ENCODE data around the gene ARHGAP44. TPM values are rescaled to one million over a fixed set of nuclear protein-coding genes. Genes with fewer than 3 reads are reported as not detected.
A peak's percentile ranks its signal among the peaks of the same experiment; 100 is the strongest.

The ARHGAP44 gene
- total RNA-seq, 1 donor from 2014 or later, result 6.5 TPM

- DNase-seq (ENCODE audit: low read depth, low spot score), result no peak
- no peaks in the 10 kb centered on the region for H3K27me3 Mint-ChIP-seq (ENCODE audit: low read depth)
- H3K4me1 Mint-ChIP-seq, result no peaks in the 10 kb centered on the region
- TF ChIP-seq CTCF (conservative IDR thresholded peaks at IDR 0.05), result no peak
- no peak overlapping the region for H3K27ac Mint-ChIP-seq (ENCODE audit: unreplicated experiment)
- H3K36me3 Mint-ChIP-seq (ENCODE audit: low read depth), result peaks cover 7% of the 10 kb centered on the region
- no peak overlapping the region for H3K4me3 Mint-ChIP-seq
- no peaks in the 10 kb centered on the region for H3K9me3 Mint-ChIP-seq
Measured at GRCh38 chr17:13005530-13005929, 216.2 kb downstream of the ARHGAP44 start.

- H3K36me3 Mint-ChIP-seq (ENCODE audit: low read depth), result peaks cover 9% of the 10 kb centered on the region
- H3K4me1 Mint-ChIP-seq, result no peaks in the 10 kb centered on the region
- H3K4me3 Mint-ChIP-seq, result no peak overlapping the region
- no peaks in the 10 kb centered on the region for H3K9me3 Mint-ChIP-seq
- no peaks in the 10 kb centered on the region for H3K27me3 Mint-ChIP-seq (ENCODE audit: low read depth)
- TF ChIP-seq CTCF (conservative IDR thresholded peaks at IDR 0.05), result no peak
- H3K27ac Mint-ChIP-seq (ENCODE audit: unreplicated experiment), result no peak overlapping the region
- no peak for DNase-seq (ENCODE audit: low read depth, low spot score)
Measured at GRCh38 chr17:13008461-13008860, 219.2 kb downstream of the ARHGAP44 start.

- no peak for TF ChIP-seq CTCF (conservative IDR thresholded peaks at IDR 0.05)
- no peak overlapping the region for H3K27ac Mint-ChIP-seq (ENCODE audit: unreplicated experiment)
- no peaks in the 10 kb centered on the region for H3K27me3 Mint-ChIP-seq (ENCODE audit: low read depth)
- H3K4me3 Mint-ChIP-seq, result no peak overlapping the region
- no peaks in the 10 kb centered on the region for H3K9me3 Mint-ChIP-seq
- DNase-seq (ENCODE audit: low read depth, low spot score), result no peak
- no peaks in the 10 kb centered on the region for H3K4me1 Mint-ChIP-seq
- H3K36me3 Mint-ChIP-seq (ENCODE audit: low read depth), result peaks cover 13% of the 10 kb centered on the region
Measured at GRCh38 chr17:13010959-13011358, 221.7 kb downstream of the ARHGAP44 start.

- Mint-ChIP-seq H3K4me3 (peak overlapping the region; percentile 63), H3K27ac (ENCODE audit: unreplicated experiment) (no peak overlapping the region), H3K4me1 (peaks cover 17% of the 10 kb centered on the region), H3K27me3 (ENCODE audit: low read depth) (no peaks in the 10 kb centered on the region), H3K36me3 (ENCODE audit: low read depth) (peaks cover 10% of the 10 kb centered on the region), H3K9me3 (no peaks in the 10 kb centered on the region)
- DNase-seq (ENCODE audit: low read depth, low spot score), result no peak
- no peak for TF ChIP-seq CTCF (conservative IDR thresholded peaks at IDR 0.05)
Measured at GRCh38 chr17:13014801-13015200, 225.5 kb downstream of the ARHGAP44 start.

GRCh38 chr17:13016881-13017654 lies 227.8 kb downstream of the ARHGAP44 start:
- Mint-ChIP-seq H3K36me3 (ENCODE audit: low read depth) (peaks cover 4% of the 10 kb centered on the region), H3K4me3 (peak overlapping the region; percentile 96), H3K27me3 (ENCODE audit: low read depth) (no peaks in the 10 kb centered on the region), H3K27ac (ENCODE audit: unreplicated experiment) (no peak overlapping the region), H3K9me3 (no peaks in the 10 kb centered on the region), H3K4me1 (peaks cover 17% of the 10 kb centered on the region)
- TF ChIP-seq CTCF (conservative IDR thresholded peaks at IDR 0.05), result no peak
- DNase-seq (ENCODE audit: low read depth, low spot score), result no peak
